Calu3 (cell line): ENCODE measurements around the gene TTC1. TPM values are rescaled to one million over a fixed set of nuclear protein-coding genes. Genes with fewer than 3 reads are reported as not detected.

Experiments
- BruUV-seq: library from RNA; stranded (reverse); fragments of 400-500 nt; replicated peaks from 2 replicates; lab custom pipeline; 2021; lab: Mats Ljungman, UMichigan
- CTCF ChIA-PET: fragments of 300-600 bp; sonication (Branson Sonifier 250); formaldehyde crosslinking; loops from one replicate; lab custom pipeline; 2022; ENCODE audit warnings: antibody characterized with exemption; lab: Charles Lee
- DNase-seq: peaks from one replicate; pipeline ENCODE4 v3.0.0; 2022
- H3K27ac Mint-ChIP-seq: one replicate; pipeline ENCODE4 v1.8.0; 2022; ENCODE audit warnings: mixed read lengths; ENCODE audit not compliant: unreplicated experiment
- H3K27me3 Mint-ChIP-seq: one replicate; pipeline ENCODE4 v1.8.0; 2022; ENCODE audit warnings: mixed read lengths; ENCODE audit not compliant: unreplicated experiment
- H3K36me3 Mint-ChIP-seq: one replicate; pipeline ENCODE4 v1.8.0; 2022; ENCODE audit warnings: mild to moderate bottlenecking, moderate library complexity, mixed read lengths; ENCODE audit not compliant: insufficient read depth, unreplicated experiment
- H3K4me1 Mint-ChIP-seq: one replicate; pipeline ENCODE4 v1.8.0; 2022; ENCODE audit warnings: mild to moderate bottlenecking, low read depth, mixed read lengths; ENCODE audit not compliant: unreplicated experiment
- H3K4me3 Mint-ChIP-seq: one replicate; pipeline ENCODE4 v1.8.0; 2022; ENCODE audit warnings: mild to moderate bottlenecking, low read depth, moderate library complexity, mixed read lengths; ENCODE audit not compliant: unreplicated experiment
- H3K9me3 Mint-ChIP-seq: one replicate; pipeline ENCODE4 v1.8.0; 2022; ENCODE audit warnings: low read depth, mixed read lengths; ENCODE audit not compliant: unreplicated experiment
- intact Hi-C: fragments of 100-400 bp; cut with micrococcal nuclease; formaldehyde crosslinking; loops from one replicate; pipeline ENCODE4 v1.10.0; 2022; ENCODE audit not compliant: unreplicated experiment
- total RNA-seq: library from RNA; stranded (reverse); gene quantifications from 2 replicates; pipeline ENCODE4 v1.2.3, GENCODE V29; 2022
- TF ChIP-seq, protein P1 (sequence below): fragments of 200-600 bp; IDR thresholded peaks from one replicate; pipeline ENCODE4 v1.8.0; 2022; ENCODE audit warnings: antibody characterized with exemption; ENCODE audit not compliant: unreplicated experiment

Gene TTC1
- total RNA-seq, 1 experiment from 2014 or later: 66.4 TPM

DNA sequence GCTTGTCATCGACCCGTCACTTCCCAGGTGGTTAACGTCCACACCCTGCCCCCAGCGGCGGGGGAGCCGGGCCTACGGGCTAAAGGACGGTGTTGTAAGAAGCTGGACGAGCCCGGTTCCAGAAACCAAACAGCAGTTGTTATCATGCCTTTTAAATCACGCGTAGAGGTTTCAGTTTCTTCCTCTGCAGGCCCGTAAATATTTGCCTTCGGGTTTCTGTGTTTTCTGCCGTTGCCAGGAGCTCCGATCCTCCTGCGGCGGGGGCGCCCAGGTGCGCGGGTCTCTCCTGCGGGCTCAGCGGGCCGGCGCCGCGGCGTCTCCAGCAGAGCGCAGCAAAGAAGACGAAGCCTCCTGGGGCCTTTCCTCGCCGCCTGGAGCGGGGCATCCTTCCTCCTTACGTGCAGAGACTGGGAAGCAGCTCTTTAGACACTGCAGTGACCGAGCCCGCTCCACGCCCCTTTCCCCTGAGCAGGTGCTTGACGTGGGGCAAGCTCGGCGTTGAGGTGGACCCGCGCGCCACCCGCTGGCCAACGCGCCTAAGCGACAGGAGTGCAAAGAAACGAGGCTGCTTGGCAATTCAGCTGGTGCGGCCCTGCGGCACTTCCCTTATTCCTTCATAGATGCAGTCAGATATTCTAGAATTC is 21.8 kb upstream of the TTC1 start:
- CTCF ChIA-PET: interaction anchor here (0.6 to 2.1 kb wide), 25 partner anchors 15 to 830 kb away, joined by 3 to 29 read pairs (median 4); partner anchors contain the start of gene ADRA1B
- H3K4me1 Mint-ChIP-seq: peaks cover 4% of the 10 kb centered on the region

DNA sequence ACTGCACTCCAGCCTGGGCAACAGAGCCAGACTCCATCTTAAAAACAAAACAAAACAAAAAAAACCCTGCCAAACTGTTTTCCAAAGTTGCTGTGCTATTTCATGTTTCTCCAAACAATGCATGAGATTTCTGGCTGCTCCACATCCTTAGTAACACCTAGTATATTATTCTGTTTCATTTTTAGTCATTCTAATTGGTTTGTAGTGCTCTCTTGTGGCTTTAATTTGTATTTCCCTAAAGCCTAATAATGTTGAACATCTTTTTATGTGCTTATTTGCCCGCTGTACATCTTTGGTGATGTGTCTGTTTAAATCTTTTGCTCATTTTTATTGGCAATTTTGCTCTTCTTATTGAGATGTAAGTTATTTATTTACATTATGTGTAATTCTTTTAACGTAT is 18.4 kb upstream of the TTC1 start:
- DNase-seq: no peak
- TF ChIP-seq, protein P1, sequence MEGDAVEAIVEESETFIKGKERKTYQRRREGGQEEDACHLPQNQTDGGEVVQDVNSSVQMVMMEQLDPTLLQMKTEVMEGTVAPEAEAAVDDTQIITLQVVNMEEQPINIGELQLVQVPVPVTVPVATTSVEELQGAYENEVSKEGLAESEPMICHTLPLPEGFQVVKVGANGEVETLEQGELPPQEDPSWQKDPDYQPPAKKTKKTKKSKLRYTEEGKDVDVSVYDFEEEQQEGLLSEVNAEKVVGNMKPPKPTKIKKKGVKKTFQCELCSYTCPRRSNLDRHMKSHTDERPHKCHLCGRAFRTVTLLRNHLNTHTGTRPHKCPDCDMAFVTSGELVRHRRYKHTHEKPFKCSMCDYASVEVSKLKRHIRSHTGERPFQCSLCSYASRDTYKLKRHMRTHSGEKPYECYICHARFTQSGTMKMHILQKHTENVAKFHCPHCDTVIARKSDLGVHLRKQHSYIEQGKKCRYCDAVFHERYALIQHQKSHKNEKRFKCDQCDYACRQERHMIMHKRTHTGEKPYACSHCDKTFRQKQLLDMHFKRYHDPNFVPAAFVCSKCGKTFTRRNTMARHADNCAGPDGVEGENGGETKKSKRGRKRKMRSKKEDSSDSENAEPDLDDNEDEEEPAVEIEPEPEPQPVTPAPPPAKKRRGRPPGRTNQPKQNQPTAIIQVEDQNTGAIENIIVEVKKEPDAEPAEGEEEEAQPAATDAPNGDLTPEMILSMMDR: no peak
- intact Hi-C loops: no loop called here
- H3K27me3 Mint-ChIP-seq: peaks cover 15% of the 10 kb centered on the region
- BruUV-seq: no TSS peak
- H3K4me1 Mint-ChIP-seq: no peaks in the 10 kb centered on the region
- no peaks in the 10 kb centered on the region for H3K36me3 Mint-ChIP-seq
- no peak overlapping the region for H3K27ac Mint-ChIP-seq
- H3K9me3 Mint-ChIP-seq: peaks cover 2% of the 10 kb centered on the region
- CTCF ChIA-PET: no interaction called here
- no peak overlapping the region for H3K4me3 Mint-ChIP-seq

More for the DNA sequence above, 21.8 kb upstream of the TTC1 start:
- intact Hi-C loops: loop anchor here (1.0 to 10.0 kb wide), 9 partner anchors 68 to 832 kb away; partner anchors contain the start of gene IL12B
- Mint-ChIP-seq H3K36me3 (no peaks in the 10 kb centered on the region), H3K4me3 (peak overlapping the region; percentile 77), H3K27me3 (peaks cover 11% of the 10 kb centered on the region), H3K27ac (no peak overlapping the region), H3K9me3 (no peaks in the 10 kb centered on the region)
- DNase-seq: peak; percentile 95
- BruUV-seq: no TSS peak
- TF ChIP-seq, protein P1: peak; percentile 83

DNA sequence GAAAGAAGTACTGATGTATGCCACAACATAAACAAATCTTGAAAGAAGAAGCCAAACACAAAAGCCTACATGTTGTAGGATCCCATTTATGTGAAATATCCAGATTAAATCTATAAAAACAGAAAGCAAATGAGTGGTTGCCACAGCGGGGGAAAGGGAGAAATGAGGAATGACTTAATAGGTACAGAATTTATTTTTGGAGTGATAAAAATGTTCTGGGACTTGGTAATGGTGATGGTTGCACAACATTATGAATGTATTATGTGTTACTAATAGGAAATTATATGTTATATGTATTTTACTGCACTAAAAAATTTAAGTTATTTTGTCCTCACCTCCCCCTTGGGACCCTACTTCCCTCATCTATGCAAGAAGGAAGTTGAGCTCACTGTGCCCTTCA is 16.4 kb upstream of the TTC1 start:
- no TSS peak for BruUV-seq
- Mint-ChIP-seq H3K27ac (no peak overlapping the region), H3K27me3 (peaks cover 15% of the 10 kb centered on the region), H3K4me1 (no peaks in the 10 kb centered on the region), H3K9me3 (peaks cover 2% of the 10 kb centered on the region), H3K36me3 (no peaks in the 10 kb centered on the region), H3K4me3 (no peak overlapping the region)
- CTCF ChIA-PET: no interaction called here
- intact Hi-C loops: no loop called here
- DNase-seq: no peak
- TF ChIP-seq, protein P1: no peak

DNA sequence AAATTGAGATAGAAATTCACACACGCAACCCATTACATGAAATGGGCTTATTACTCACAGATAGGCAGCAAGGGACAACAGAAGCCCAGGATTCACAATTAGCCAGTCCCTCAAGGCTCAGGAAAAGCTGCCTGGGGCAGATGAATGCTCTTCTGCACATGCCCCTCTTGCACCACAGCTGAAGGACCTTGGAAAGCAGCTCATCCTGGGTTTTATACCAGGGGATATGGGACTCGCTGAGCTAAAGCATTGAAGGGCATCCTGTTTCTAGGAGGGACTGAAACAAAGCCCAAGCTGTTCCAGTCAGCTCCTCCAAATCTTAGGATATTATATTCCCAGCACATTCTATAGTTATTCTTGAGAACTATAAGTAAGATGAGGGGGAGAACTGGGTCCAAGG is 15.7 kb upstream of the TTC1 start:
- CTCF ChIA-PET: no interaction called here
- no peak for DNase-seq
- TF ChIP-seq, protein P1: no peak
- intact Hi-C loops: no loop called here
- BruUV-seq: no TSS peak
- no peak overlapping the region for H3K4me3 Mint-ChIP-seq
- H3K9me3 Mint-ChIP-seq: peaks cover 2% of the 10 kb centered on the region
- no peak overlapping the region for H3K27ac Mint-ChIP-seq
- H3K4me1 Mint-ChIP-seq: no peaks in the 10 kb centered on the region
- H3K27me3 Mint-ChIP-seq: peaks cover 15% of the 10 kb centered on the region
- no peaks in the 10 kb centered on the region for H3K36me3 Mint-ChIP-seq
